Activated CD8-positive, alpha-beta T cell treated with anti-CD3 and anti-CD28 coated beads for 36 hours (primary cell): Measurements from ENCODE around the gene CLIC3. TPM values are rescaled to one million over a fixed set of nuclear protein-coding genes. Genes with fewer than 3 reads are reported as not detected.

Experiments
- ATAC-seq: fragments of 200-7000 bp; cut with Tn5 transposase; one replicate; pipeline ENCODE4 v1.10.0; 2021; ENCODE audit warnings: mild to moderate bottlenecking, moderate library complexity
- CTCF ChIA-PET: fragments of 350-600 bp; sonication (Branson Sonifier 250); formaldehyde crosslinking; loops from one replicate; lab custom pipeline; 2021; ENCODE audit warnings: antibody characterized with exemption; lab: Charles Lee
- POLR2A ChIA-PET: fragments of 350-600 bp; sonication (Branson Sonifier 250); formaldehyde crosslinking; loops from one replicate; lab custom pipeline; 2021; ENCODE audit warnings: antibody characterized with exemption; lab: Charles Lee
- DNase-seq: peaks from one replicate; pipeline ENCODE4 v3.0.0-alpha.2; 2020
- H3K27ac Mint-ChIP-seq: one replicate; pipeline ENCODE4 v1.8.0; 2021; ENCODE audit warnings: mild to moderate bottlenecking, mixed read lengths
- H3K27me3 Mint-ChIP-seq: one replicate; pipeline ENCODE4 v1.8.0; 2021; ENCODE audit warnings: mixed read lengths
- H3K36me3 Mint-ChIP-seq: one replicate; pipeline ENCODE4 v1.8.0; 2021; ENCODE audit warnings: low read depth, mixed read lengths
- H3K4me1 Mint-ChIP-seq: one replicate; pipeline ENCODE4 v1.8.0; 2021; ENCODE audit warnings: low read depth, mixed read lengths
- H3K4me3 Mint-ChIP-seq: one replicate; pipeline ENCODE4 v1.8.0; 2021; ENCODE audit warnings: mild to moderate bottlenecking, moderate library complexity, mixed read lengths
- H3K9me3 Mint-ChIP-seq: one replicate; pipeline ENCODE4 v1.8.0; 2021; ENCODE audit warnings: mixed read lengths
- intact Hi-C: fragments of 100-400 bp; cut with micrococcal nuclease; formaldehyde crosslinking; loops from one replicate; pipeline ENCODE4 v1.10.0; 2022
- total RNA-seq, 2 experiments: library from RNA; stranded (reverse); gene quantifications; one replicate each; pipeline ENCODE4 v1.2.3, GENCODE V29; 2021
- TF ChIP-seq, protein P1 (sequence below): fragments of 200-600 bp; IDR thresholded peaks from one replicate; pipeline ENCODE4 v1.8.0; 2022; ENCODE audit warnings: antibody characterized with exemption, mild to moderate bottlenecking

The CLIC3 gene
- total RNA-seq, 2 experiments from 2014 or later, result not detected

- intact Hi-C loops, result no loop called here
- H3K27me3 Mint-ChIP-seq, result no peaks in the 10 kb centered on the region
- DNase-seq (no peak), ATAC-seq (no peak)
- ChIA-PET CTCF (interaction anchor here (4.3 kb wide), 1 partner anchor 12 kb away, joined by 42 read pairs; no protein-coding TSS in a partner anchor), POLR2A (no interaction called here)
- peaks cover 7% of the 10 kb centered on the region for H3K4me1 Mint-ChIP-seq
- H3K4me3 Mint-ChIP-seq, result no peak overlapping the region
- H3K27ac Mint-ChIP-seq, result no peak overlapping the region
- H3K36me3 Mint-ChIP-seq, result no peaks in the 10 kb centered on the region
- TF ChIP-seq, protein P1, sequence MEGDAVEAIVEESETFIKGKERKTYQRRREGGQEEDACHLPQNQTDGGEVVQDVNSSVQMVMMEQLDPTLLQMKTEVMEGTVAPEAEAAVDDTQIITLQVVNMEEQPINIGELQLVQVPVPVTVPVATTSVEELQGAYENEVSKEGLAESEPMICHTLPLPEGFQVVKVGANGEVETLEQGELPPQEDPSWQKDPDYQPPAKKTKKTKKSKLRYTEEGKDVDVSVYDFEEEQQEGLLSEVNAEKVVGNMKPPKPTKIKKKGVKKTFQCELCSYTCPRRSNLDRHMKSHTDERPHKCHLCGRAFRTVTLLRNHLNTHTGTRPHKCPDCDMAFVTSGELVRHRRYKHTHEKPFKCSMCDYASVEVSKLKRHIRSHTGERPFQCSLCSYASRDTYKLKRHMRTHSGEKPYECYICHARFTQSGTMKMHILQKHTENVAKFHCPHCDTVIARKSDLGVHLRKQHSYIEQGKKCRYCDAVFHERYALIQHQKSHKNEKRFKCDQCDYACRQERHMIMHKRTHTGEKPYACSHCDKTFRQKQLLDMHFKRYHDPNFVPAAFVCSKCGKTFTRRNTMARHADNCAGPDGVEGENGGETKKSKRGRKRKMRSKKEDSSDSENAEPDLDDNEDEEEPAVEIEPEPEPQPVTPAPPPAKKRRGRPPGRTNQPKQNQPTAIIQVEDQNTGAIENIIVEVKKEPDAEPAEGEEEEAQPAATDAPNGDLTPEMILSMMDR, result no peak
- H3K9me3 Mint-ChIP-seq, result no peaks in the 10 kb centered on the region
Measured at GRCh38 chr9:137023583-137023991, 27.2 kb upstream of the CLIC3 start.

- intact Hi-C loops, result no loop called here
- POLR2A ChIA-PET, result no interaction called here
- Mint-ChIP-seq H3K27ac (no peak overlapping the region), H3K27me3 (no peaks in the 10 kb centered on the region), H3K9me3 (no peaks in the 10 kb centered on the region), H3K36me3 (no peaks in the 10 kb centered on the region), H3K4me1 (peaks cover 7% of the 10 kb centered on the region), H3K4me3 (no peak overlapping the region)
- ATAC-seq, result no peak
- CTCF ChIA-PET, result interaction anchor here (1.2 to 2.4 kb wide), 2 partner anchors 11 to 75 kb away, joined by 5 to 17 read pairs; no protein-coding TSS in a partner anchor
- DNase-seq, result no peak
- TF ChIP-seq, protein P1, result no peak
Measured at GRCh38 chr9:137023157-137023556, 26.8 kb upstream of the CLIC3 start.

- Mint-ChIP-seq H3K27ac (no peak overlapping the region), H3K4me3 (no peak overlapping the region), H3K27me3 (no peaks in the 10 kb centered on the region), H3K36me3 (no peaks in the 10 kb centered on the region), H3K4me1 (peaks cover 7% of the 10 kb centered on the region), H3K9me3 (no peaks in the 10 kb centered on the region)
- intact Hi-C loops, result no loop called here
- POLR2A ChIA-PET, result no interaction called here
- ATAC-seq (no peak), DNase-seq (no peak)
- CTCF ChIA-PET, result interaction anchor here (1.2 to 2.4 kb wide), 2 partner anchors 12 to 75 kb away, joined by 5 to 17 read pairs; no protein-coding TSS in a partner anchor
- TF ChIP-seq, protein P1, result no peak
Measured at GRCh38 chr9:137022662-137023008, 26.3 kb upstream of the CLIC3 start.

GRCh38 chr9:137021979-137022661 is 25.8 kb upstream of the CLIC3 start:
- intact Hi-C loops, result no loop called here
- Mint-ChIP-seq H3K4me1 (peaks cover 4% of the 10 kb centered on the region), H3K27ac (no peak overlapping the region), H3K27me3 (no peaks in the 10 kb centered on the region), H3K4me3 (no peak overlapping the region), H3K9me3 (no peaks in the 10 kb centered on the region), H3K36me3 (no peaks in the 10 kb centered on the region)
- DNase-seq, result peak; percentile 91
- ChIA-PET POLR2A (no interaction called here), CTCF (interaction anchor here (1.2 to 2.4 kb wide), 2 partner anchors 12 to 74 kb away, joined by 5 to 17 read pairs; no protein-coding TSS in a partner anchor)
- TF ChIP-seq, protein P1, result no peak
- ATAC-seq, result peak; percentile 95

GRCh38 chr9:137021568-137021978 is 25.2 kb upstream of the CLIC3 start:
- no peak overlapping the region for H3K27ac Mint-ChIP-seq
- no peak overlapping the region for H3K4me3 Mint-ChIP-seq
- ATAC-seq (no peak), DNase-seq (no peak)
- ChIA-PET POLR2A (no interaction called here), CTCF (interaction anchor here (1.1 to 2.4 kb wide), 2 partner anchors 8 to 13 kb away, joined by 3 to 17 read pairs; no protein-coding TSS in a partner anchor)
- H3K27me3 Mint-ChIP-seq, result no peaks in the 10 kb centered on the region
- no peaks in the 10 kb centered on the region for H3K36me3 Mint-ChIP-seq
- intact Hi-C loops, result no loop called here
- TF ChIP-seq, protein P1, result no peak
- H3K4me1 Mint-ChIP-seq, result peaks cover 1% of the 10 kb centered on the region
- H3K9me3 Mint-ChIP-seq, result no peaks in the 10 kb centered on the region
